Measurements from ENCODE around the gene LRP3.
"Not testable (repeated sequence)": the region's sequence is repeated elsewhere in the genome, so short reads cannot be mapped to it uniquely, and the experiment has no call there.

LRP3 gene

DNA sequence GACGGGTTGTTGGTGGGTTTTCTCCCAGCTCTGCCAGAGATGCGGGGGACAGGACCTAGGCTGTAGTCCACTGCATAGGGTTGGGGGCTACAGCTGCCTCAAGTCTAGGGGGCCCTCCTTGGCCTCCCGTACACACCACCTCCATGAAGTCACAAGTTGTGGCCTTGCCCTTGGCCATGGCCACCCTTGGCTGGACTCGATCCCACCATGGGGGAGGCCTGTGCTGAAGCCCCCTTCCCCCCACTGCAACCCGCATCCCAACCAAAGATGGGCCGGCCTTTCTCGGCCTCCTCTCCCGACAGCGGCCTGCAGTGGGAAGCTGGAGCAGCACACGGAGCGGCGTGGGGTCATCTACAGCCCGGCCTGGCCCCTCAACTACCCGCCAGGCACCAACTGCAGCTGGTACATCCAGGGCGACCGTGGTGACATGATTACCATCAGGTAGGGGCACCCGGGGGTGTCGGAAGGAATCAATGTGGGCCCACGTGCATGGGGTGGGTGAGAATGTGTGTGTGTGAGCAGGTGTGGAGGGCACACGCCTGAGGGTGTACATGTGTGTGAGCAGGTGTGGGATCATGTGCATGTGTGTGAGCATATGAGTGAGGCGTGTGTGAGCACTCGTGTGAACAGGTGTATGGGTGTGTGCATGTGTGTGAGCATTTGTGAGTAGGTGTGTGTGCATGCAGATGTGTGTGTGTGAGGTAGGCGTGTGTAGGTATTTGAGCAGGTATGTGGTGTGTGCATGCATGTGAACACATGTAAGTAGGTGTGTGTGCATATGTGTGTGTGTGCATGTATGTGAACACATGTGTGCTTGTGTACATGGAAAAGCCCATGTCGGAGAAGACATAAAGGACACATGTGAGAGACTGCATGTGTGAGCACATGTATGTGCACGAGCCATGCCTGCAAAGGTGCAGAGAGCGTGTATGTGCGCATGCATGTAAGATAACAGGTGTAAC lies 8.7 kb downstream of the LRP3 start:
- DNase-seq (ENCODE audit: low read depth), result no peak

- no peak for DNase-seq (ENCODE audit: low read depth)
These were observed 9.4 kb downstream of the LRP3 start for GRCh38 chr19:33203529-33203928.

GRCh38 chr19:33204136-33204973 lies 10.2 kb downstream of the LRP3 start:
- DNase-seq (ENCODE audit: low read depth), result no peak

GRCh38 chr19:33205110-33205509 lies 11.0 kb downstream of the LRP3 start:
- no peak for DNase-seq (ENCODE audit: low read depth)

GRCh38 chr19:33205531-33206260 lies 11.6 kb downstream of the LRP3 start:
- DNase-seq (ENCODE audit: low read depth), result no peak

GRCh38 chr19:33206261-33207039 lies 12.3 kb downstream of the LRP3 start:
- no peak for DNase-seq (ENCODE audit: low read depth)

- DNase-seq (ENCODE audit: low read depth), result no peak
These were observed 13.0 kb downstream of the LRP3 start for GRCh38 chr19:33207040-33207620.

DNA sequence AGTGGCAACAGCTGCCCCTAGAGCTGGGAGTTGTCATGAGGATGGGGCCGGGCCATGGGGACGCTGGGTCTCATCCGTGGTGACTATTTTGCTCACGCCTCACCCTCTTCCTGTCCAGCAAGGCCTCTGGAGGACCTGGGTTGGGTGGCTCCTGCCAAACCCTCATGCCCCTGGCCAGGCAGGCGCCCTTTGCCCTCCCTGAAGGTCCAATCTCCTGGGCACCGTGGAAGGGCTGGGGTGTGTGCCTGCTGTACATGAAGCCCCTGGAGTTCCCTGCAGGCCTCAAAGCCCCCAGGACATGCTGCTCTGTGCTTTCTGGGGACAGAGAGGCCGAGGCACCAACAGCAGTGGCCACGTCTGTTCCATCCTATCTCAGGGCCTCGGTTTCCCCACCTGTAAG lies 13.8 kb downstream of the LRP3 start:
- no peak for DNase-seq (ENCODE audit: low read depth)

DNA sequence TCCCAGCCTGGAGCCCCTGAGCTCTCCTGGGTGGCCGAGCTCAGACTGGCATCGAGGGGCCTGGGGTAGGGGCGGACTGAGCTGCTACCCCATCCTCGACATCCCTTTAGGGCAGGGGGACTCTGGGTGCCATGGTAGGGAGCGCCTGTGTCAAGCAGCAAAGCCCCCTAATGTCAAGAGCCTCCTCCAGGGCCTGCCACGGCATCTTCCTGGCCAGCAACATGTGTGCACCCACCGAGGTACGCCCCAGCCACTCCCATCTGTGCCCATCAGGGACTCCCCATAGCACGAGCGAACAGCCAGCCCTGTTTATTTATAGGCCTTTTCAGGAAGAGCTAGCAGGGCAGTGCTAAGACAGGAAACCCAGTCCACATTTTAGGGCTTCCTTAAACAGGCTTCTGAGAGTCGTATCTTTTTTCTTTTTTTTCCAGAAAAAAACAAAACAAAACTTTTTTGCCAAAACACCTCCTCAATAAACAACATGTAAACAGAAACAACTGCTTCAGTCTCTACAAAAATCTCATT lies 14.3 kb downstream of the LRP3 start:
- DNase-seq (ENCODE audit: low read depth), result no peak

GRCh38 chr19:33208904-33209849 lies 15.0 kb downstream of the LRP3 start:
- no peak for DNase-seq (ENCODE audit: low read depth)

DNA sequence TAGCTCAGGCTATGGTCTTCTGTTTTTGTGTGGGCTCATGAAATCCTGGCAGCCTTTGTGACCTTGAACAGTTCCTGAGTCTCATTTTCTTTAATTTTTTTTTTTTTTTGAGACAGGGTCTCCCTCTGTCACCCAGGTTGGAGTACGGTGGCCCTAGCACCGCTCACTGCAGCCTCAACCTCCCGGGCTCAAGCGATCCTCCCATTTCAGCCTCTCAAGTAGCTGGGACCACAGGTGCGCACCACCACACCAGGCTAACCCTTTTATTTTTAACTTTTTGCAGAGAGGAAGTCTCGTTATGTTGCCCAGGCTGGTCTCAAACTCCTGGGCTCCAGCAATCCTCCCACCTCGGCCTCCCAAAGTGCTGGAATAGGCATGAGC lies 15.7 kb downstream of the LRP3 start:
- not testable (repeated sequence) for DNase-seq (ENCODE audit: low read depth)

- DNase-seq (ENCODE audit: low read depth), result no peak
These were observed 16.3 kb downstream of the LRP3 start for GRCh38 chr19:33210266-33210940.

GRCh38 chr19:33211794-33212435 lies 17.8 kb downstream of the LRP3 start:
- no peak for DNase-seq (ENCODE audit: low read depth)

GRCh38 chr19:33212436-33213172 lies 18.5 kb downstream of the LRP3 start:
- no peak for DNase-seq (ENCODE audit: low read depth)

DNA sequence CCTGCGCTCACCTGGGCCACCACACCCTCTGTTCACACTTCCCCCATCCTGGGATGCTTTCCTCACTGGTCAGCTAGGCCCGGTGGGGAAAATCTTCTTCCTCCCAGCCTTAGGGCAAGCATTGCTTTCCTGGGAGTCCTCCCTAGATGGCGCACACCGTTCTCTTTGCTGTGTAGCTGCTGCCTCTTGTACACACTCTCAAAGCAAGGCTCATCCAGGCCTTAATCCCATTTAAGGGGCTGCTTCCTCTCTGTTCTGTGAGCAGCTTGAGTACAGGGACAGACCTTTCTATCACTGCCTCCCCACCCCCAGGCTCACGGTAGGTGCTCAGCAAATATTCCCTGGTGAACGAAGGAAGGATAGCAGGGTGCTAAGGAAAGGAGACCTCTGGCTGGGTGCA lies 20.5 kb downstream of the LRP3 start:
- DNase-seq (ENCODE audit: low read depth), result no peak

DNA sequence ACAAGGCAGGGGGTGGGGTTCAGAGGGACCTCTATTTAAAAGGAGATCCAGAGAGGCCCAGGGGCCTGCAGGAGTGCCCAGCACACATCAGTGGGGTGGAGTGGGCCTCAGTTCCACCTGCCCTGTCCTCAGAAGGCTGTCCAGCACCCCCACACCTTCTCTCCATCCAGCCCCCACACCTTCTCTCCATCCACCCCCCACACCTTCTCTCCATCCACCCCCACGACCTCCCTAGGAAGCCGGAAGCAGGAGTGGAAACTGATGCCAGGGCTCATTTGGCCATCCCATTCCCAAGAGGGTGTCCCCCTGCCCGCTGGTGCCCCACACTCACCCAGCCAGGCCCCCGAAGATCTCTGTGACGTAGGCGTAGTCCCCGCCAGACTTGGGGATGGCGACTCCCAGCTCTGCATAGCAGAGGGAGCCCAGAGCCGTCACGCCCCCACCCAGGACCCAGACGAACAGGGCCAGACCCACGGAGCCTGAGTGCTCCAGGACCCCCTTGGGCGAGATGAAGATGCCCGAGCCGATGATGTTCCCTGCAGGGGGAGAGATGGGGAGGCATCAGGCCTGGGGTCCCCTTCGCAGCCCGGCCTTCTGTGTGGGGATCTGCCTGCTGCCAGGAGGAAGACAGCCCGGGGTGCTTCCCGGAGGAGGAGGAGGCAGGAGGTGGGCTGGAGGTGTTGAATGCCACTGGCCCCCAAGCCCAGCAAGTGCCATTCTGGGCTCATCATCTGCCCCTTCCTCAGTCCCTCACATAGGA lies 21.5 kb downstream of the LRP3 start:
- no peak for DNase-seq (ENCODE audit: low read depth)

GRCh38 chr19:33216198-33216830 lies 22.2 kb downstream of the LRP3 start:
- no peak for DNase-seq (ENCODE audit: low read depth)

Measured in activated T-helper 9 cell treated with anti-CD3 and anti-CD28 coated beads, Interleukin-2, amount 50 U/mL, for 16 hours (primary cell).